Measurements from ENCODE around the gene FCRL5.
"Not testable (repeated sequence)": the region's sequence is repeated elsewhere in the genome, so short reads cannot be mapped to it uniquely, and the experiment has no call there.

Gene FCRL5

DNA sequence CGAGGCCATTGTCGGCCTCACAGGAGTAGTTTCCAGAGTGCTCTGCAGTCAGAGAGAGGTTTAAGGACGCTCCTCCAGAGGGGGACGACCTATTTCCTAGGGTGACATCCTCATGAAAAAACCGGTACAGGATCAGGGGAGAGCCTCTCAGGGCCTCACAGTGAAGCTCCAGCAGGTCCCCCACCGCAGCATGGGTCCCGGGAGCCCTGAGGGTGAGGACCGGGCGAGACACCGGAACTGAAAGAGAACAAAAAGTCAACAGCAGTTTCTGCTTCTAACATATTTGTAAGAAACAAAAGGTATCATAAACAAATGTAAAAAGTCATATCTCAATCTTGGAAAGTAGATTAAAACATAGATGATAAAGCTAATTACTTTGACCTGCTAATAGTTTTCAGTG, 31.3 kb downstream of the FCRL5 start:
- DNase-seq = no peak

- no peak for DNase-seq
Observed at GRCh38 chr1:157520386-157520935, 31.9 kb downstream of the FCRL5 start.

GRCh38 chr1:157519451-157519850, 32.9 kb downstream of the FCRL5 start:
- DNase-seq = no peak

DNA sequence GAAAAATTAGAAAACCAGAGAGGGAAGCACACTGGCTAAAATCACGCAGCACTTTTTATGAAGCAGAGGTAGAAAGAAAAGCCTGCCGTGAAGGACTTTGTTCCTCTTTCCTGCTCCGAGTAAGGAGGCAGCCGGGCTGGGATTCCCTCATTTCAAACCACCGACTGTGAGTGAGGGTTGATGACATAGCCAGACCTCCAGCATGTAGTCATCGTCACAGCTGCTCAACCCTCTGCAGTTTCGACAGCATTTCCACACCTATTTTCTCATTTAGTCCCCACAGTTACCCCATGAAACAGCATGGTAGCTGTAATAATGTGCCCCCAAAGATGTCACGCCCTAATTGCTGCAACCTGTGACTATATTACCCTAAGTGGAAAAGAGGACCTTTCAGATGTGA, 35.3 kb downstream of the FCRL5 start:
- DNase-seq = no peak

DNA sequence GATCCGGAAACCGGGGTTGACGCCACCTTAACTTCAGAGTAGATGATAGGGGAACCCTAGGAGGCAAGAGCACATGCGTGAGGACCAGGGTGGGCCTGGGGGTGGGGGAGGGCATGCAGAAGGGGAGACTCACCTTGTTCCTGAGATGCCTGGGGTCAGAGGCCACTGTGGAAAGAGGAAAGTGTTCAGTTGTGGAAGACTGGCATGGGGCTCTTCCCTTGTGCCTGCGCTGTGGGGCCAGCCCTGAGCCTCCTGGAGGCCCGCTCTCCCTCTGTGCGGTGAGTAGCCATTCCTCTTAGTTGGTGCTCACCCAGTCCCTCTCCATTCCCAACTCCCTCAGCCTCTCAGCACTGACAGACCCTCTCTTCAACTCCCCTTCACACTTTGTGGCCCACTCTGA, 36.6 kb downstream of the FCRL5 start:
- DNase-seq = no peak

DNA sequence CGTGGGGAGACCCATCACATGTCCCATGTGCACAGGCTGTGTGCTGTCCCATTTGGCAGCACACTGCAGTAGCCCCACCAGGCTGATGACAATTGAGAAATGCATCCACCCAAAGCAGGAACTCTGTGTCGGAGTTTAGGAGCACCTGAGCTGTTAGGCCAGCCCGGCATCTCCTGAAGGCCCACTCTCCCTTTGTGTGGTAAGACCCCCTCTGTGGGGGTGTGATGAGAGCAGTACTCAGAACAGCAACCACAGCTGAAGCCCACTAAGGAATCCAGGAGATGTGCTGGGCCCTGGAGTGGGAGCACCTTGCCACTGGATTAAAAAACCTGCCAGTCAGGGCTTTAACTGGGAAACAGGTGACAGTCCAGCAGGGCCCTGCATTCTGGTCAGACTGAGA, 37.2 kb downstream of the FCRL5 start:
- DNase-seq = no peak

- DNase-seq = no peak
Observed at GRCh38 chr1:157512036-157512969, 40.0 kb downstream of the FCRL5 start.

DNA sequence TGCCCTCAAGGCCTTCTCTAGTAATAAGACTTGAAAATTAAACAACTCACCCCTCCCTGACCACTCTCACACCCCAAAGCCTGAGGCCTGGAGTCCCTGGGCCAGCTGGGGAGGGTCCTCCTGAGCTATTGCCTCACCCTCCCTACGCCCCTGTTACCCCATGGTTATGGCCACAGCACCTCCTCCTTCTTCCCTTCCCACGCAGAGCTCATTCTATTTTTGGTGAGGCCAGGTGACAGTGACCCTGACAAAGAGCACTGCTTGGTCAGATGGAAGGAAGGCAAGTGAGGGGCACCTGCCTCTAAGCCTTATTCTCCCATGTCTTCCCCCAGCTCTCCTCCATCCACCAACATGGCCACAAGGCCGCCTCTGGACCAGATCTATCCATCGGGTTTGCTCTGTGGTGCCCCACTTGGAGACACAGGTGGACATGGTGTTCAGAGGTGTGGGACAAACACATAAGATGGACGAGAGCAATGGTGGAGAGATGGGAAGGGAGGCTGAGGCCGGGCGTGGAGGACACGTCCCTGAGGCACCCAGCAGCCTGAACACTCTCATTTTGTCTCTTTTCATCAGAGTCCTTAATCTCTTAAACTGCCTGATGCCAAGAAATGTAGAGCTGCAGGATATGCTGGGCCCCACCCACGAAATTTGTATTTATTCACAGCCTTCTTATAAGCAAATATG, 42.6 kb downstream of the FCRL5 start:
- no peak for DNase-seq

DNA sequence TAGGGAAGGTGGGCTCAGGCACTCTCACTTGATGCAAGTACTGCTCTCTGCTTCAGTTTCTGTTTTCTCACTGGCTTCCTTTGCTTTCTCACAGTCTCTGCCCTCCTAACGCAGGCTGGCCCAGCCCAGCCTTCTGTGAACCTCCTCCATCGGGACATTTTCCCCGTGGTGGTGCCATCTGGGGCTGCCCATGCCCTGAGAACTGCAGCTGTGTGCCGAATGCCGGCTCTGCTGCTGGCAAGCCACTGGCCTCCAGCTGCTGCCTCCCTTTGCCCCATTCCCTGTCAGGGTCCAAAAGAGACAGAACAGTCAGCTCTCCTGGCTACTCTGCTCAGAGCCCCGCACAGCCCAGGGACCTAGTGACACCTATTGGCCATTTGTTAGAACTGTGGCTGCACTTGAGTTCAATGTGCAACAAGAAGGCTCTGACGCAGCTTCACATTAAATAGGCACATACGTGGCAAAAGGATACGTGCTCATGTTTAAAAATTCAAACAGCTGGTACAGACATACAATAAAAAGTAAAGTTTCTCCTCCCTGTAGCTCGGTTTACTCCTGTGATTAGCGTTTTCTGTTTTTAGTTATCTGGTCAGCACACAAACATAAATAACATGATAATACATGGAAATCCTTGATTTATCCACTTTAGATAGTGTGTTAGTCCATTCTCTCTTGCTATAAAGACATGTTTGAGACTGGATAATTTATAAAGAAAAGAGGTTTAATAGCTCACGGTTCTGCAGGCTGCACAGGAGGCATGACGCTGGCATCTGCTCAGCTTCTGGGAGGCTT, 46.6 kb downstream of the FCRL5 start:
- peak; percentile 50 for DNase-seq

DNA sequence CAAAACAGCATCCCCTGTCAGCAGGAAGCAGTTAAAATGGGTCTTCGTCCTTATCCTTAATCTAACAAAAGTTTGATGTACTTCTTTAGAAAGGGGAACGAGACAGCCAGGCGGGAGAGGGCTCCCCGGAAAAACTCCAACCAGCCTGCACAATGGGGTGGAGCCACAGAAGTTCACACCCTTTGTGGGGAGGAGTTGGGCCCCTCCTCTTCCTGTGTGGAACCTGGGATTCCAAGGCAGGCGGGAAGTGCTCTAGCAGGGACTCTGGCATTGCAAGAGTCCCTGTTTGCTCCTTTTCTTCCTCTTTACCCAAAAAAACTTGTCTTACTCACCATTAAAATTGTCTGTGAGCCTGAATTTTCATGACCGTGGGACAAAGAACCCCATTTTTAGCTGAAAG, 47.7 kb downstream of the FCRL5 start:
- DNase-seq = no peak

DNA sequence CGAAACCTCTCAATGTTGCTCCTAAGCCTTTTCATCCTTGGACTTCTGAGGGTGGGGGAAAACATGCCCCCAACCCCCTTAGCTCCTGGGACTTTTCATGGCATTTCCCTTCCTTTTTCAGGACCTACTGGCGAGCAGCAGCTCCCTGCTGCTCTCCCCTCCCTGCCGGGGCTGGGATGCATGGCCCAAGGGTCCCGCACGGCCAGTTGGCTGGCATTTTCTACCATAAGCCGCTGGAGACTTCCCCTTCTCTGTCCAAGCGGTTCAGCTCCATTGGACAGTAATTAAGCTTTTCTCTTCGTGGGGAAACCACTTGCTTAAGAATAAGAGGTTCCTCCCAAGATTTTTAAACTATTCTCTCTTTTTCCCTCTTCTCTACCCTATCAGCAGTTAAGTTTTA, 52.8 kb downstream of the FCRL5 start:
- no peak for DNase-seq

DNA sequence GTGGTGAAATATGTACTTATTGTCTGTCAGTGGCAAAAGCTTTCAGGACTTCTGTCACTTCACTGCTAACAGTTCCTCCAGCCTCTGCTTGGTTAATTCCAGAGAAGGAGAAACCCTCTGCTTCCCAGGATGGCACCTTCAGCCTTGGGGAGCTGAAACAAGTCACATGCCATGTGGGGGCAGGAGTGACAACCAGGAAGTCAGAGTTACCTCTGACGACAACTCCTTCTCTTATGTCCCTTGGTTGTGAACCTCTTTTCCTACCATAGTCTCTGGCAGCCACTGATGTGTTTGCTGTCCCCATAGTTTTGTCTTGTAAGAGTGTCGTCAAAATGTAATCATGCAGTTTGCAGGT, 53.6 kb downstream of the FCRL5 start:
- DNase-seq = no peak

GRCh38 chr1:157497987-157498735, 54.2 kb downstream of the FCRL5 start:
- DNase-seq = no peak

DNA sequence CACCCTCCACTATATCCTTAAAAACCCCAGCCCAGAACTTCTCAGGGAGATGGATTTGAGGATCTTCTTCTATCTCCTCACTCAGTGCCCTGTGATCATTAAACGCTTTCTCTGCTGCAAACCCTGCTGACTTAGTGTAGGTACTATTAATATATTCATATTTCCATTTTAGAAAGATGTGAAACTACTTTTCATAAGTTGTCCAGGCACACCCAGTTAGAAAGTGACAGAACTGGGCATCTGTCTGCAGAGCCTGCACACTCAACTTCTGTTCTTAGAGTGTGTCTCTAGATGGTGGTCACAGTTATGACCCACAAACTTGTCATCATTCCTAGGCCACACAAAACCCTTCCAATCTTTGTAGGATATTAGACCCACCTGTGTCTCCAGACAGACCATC, 55.0 kb downstream of the FCRL5 start:
- no peak for DNase-seq

GRCh38 chr1:157496121-157496526, 56.2 kb downstream of the FCRL5 start:
- peak; percentile 58 for DNase-seq

DNA sequence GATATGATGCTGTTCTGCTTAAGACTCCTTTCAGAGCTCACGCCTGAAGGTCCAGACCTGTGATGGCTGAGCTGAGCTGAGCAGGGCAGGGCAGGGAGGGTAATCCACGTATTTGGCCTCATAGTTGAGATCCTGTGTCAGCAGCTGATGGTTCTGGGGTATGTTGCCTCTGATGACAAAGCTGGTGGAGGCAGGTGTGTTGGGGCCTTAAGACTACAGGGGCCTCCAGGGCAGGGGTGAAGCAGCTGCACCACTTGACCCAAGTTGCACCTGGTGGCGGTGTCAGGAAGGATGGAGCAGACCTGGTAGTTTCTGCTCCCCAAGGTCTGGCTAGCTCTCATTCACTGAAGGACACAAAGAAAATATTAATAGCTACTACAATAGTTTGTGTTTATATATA, 57.0 kb downstream of the FCRL5 start:
- no peak for DNase-seq

GRCh38 chr1:157494093-157494492, 58.2 kb downstream of the FCRL5 start:
- DNase-seq = no peak

DNA sequence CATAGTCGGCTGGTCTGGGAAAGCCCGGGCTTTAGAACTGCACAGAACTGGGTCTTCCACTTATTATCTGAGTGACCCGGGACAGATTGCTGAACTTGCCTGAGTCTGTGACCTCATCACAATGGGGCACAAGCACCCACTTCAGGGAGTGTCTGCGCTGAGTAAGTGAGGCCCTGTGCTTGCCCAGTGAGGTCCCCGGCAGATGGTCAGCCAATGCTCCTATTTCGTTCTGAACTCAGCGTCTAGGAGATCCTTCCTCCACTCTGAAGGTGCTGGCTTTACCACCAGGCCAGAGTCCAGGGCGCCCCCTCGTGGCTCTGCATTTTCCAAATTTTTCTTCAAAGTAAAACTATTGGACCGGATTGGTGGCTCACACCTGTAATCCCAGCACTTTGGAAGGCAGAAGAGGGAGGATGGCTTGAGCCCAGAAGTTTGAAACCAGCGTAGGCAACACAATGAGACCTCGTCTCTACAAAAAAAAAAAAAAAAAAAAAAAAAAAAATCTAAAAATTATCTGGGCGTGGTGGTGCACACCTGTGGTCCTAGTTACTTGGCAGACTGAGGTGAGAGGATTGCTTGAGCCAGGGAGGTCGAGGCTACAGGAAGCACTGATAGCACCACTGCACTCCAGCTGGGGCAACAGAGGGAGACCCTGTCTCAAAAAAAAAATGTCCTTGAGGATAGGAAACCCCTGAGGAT, 61.7 kb downstream of the FCRL5 start:
- DNase-seq = peak; percentile 61

- DNase-seq = no peak
Observed at GRCh38 chr1:157488156-157488555, 64.2 kb downstream of the FCRL5 start.

- no peak for DNase-seq
Observed at GRCh38 chr1:157487504-157487903, 64.8 kb downstream of the FCRL5 start.

GRCh38 chr1:157487096-157487495, 65.2 kb downstream of the FCRL5 start:
- DNase-seq = no peak

DNA sequence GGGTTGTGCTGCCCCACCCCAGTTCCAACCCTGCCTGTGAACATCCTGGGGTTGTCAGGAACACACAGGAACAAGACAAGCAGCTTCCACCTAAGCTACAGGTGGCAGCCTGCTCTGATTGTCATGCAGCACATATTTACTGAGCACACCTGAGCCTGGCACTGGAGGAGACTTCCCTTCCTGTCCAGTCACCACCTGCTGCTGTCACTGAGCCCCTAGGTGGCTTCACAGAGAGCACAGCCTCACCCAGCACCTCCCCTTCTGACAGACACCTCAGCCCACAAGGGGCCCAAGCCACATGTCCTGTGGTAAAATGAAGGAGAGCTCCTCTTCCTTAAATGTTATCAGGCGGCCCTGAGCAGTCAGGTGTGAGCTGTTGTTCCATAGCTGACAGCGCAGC, 65.9 kb downstream of the FCRL5 start:
- DNase-seq = not testable (repeated sequence)

Measured in activated CD4-positive, alpha-beta T cell treated with anti-CD3 and anti-CD28 coated beads, Interleukin-10, Interleukin-2, amounts not matched to agents 100 ng/mL and 50 ng/mL, durations not matched to agents 16 hours and 8 hours (primary cell).